Transverse colon (tissue), 4 donors: ENCODE results near the gene GPC5. TPM values are rescaled to one million over a fixed set of nuclear protein-coding genes. Genes with fewer than 3 reads are reported as not detected.

ENCODE experiments used
- DNase-seq: peaks from one replicate; pipeline ENCODE4 v3.0.0-alpha.2; 2019
- H3K27ac ChIP-seq, 4 donors: fragments of 200-600 bp; sonication (generic); 2 replicates each; pipeline ENCODE4 v1.5.1; 2016 to 2018; ENCODE audit warnings: inconsistent platforms in 4 of 4
- H3K27me3 ChIP-seq: fragments of 200-600 bp; sonication (generic); 2 replicates; pipeline ENCODE4 v1.5.1; 2017; ENCODE audit warnings: inconsistent platforms
- H3K36me3 ChIP-seq, 4 donors: fragments of 200-600 bp; sonication (generic); 2 replicates each; pipeline ENCODE4 v1.5.1; 2017 to 2019; ENCODE audit warnings: inconsistent platforms in 4 of 4
- H3K4me1 ChIP-seq, 4 donors: fragments of 200-600 bp; sonication (generic); 2 replicates each; pipeline ENCODE4 v1.5.1; 2017 to 2020; ENCODE audit warnings: inconsistent platforms in 4 of 4
- H3K4me3 ChIP-seq, 4 donors: fragments of 200-600 bp; sonication (generic); 1 replicate in 1 of 4; 2 replicates in 3 of 4; pipeline versions ENCODE4 v1.5.1 to v1.6.1; 2017 to 2019; ENCODE audit warnings: inconsistent platforms in 4 of 4
- H3K9me3 ChIP-seq, 2 donors: fragments of 200-600 bp; sonication (generic); 2 replicates each; pipeline ENCODE4 v1.5.1; 2017 to 2019; ENCODE audit warnings: inconsistent platforms in 2 of 2
- EP300 ChIP-seq: sonication (generic); formaldehyde crosslinking; IDR thresholded peaks from one replicate; pipeline ENCODE4 v1.6.1; 2017; ENCODE audit warnings: antibody characterized with exemption, low read depth
- POLR2A ChIP-seq: fragments of 450-650 bp; IDR thresholded peaks from one replicate; pipeline ENCODE4 v1.6.1; 2016; ENCODE audit warnings: antibody characterized with exemption, mild to moderate bottlenecking, moderate library complexity
- POLR2AphosphoS5 ChIP-seq, 3 donors: sonication (generic); formaldehyde crosslinking; IDR thresholded peaks; one replicate each; pipeline ENCODE4 v1.6.1; 2016; ENCODE audit warnings: antibody characterized with exemption in 3 of 3
- WGBS, 2 donors: methylation state at CpG; one replicate each; pipeline ENCODE4 v1.1.5; 2018; ENCODE audit warnings: low coverage in 1 of 2; 5-methylcytosine and 5-hydroxymethylcytosine counted together
- in situ Hi-C, 4 donors: fragments of 200-750 bp; cut with MboI; loops; one replicate each; pipeline versions ENCODE4 v1.15.0 to v1.15.1; 2017; ENCODE audit warnings: low sequenced_read_pairs in 3 of 4, low pct_ligation_motif_present in 1 of 4, low pct_unique_long_range_greater_than_20kb in 1 of 4
- intact Hi-C: fragments of 100-400 bp; cut with DNase I; formaldehyde crosslinking; loops from one replicate; pipeline ENCODE4 v1.15.1; 2023; ENCODE audit warnings: low total_unique reads
- total RNA-seq, 4 donors: library from RNA; depleted of rRNA; stranded (reverse); fragments of >200 nt; gene quantifications; one replicate each; pipeline ENCODE4 v1.1.0, GENCODE V29; 2016
- TF ChIP-seq, protein P1 (sequence below), 5 experiments: fragments of 200-600 bp in 3 of 5; fragments of 450-650 bp in 2 of 5; sonication (generic) in 3 of 5; IDR thresholded peaks; 1 replicate in 2 of 5; 2 replicates in 3 of 5; pipeline ENCODE4 v1.5.1; 2016 to 2017; ENCODE audit warnings: antibody characterized with exemption in 5 of 5, inconsistent platforms in 3 of 5, mild to moderate bottlenecking in 2 of 5, moderate library complexity in 1 of 5

Gene GPC5
- total RNA-seq, 4 donors from 2014 or later = 0.48 to 1.4 TPM; not detected in 2

DNA sequence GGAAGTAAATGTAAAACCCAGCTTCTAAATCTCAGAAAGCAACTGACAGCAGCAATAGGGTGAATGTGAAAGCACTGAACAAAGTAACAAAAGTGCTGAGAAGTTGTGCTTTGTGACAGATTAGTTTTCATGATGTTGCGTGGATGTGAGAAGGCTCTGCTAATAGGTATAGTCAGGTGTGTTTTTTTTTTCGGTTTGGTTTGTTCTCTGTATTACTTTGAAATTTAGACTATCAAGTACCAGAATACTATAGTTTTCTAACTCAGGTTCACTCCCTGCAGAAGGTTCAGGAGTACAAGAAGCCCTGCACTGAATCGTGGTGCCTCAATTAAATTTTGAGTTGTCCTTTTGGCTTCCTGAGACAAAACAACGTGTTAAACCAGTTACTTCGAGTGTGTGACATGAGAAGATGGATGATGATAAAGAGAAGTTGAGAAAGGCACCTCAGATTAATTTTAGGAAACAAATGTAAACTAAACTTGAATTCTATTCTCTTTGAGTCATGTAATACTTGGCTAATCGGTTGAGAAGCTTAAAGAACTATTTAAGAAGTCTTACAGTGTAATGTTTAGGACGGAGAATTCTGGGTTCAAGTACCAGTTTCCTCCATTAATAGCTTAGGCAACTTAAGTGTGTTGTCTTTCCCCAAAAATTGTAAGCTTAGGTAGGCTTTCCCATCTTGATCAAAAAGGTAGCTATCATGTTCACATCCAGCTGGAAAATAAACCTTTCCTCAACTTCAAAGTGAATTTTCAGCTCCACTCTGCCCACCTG is 40.6 kb upstream of the GPC5 start:
- WGBS, 2 donors = 61 to 63% methylated on average over 7 of the region's 7 CpGs
- in situ Hi-C loops (no loop called here), intact Hi-C loops (no loop called here)

DNA sequence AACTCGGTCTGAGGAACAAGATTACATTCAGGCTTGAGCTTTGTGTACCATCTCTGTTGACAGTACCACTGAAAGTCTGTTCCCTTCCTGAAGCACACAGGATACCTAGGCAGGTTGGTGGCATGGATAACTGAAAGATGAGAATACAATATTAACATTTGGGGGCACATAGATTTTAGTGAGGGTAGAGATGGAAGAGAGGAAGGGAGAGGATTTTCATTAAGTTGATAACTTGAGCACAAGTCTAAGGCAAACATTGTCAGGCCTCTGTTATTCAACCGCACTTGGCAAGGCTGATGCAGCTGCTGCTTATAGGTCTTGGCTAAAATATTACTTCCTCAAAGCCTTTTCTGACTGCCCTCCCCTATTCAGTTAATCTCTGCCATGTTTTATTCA is 40.0 kb upstream of the GPC5 start:
- Histone ChIP-seq H3K4me3 (no peak overlapping the region), H3K9me3 (no peaks in the 10 kb centered on the region), H3K27me3 (no peaks in the 10 kb centered on the region), H3K36me3 (peaks cover 0 to 15% (median 5%) of the 10 kb centered on the region in 4 donors), H3K27ac (no peak overlapping the region), H3K4me1 (peaks cover 0 to 4% (median 0%) of the 10 kb centered on the region in 4 donors)
- intact Hi-C loops = no loop called here
- 0 to 27% methylated on average over 1 to 2 of the region's 2 CpGs for WGBS, 2 donors
- TF ChIP-seq, protein P1, sequence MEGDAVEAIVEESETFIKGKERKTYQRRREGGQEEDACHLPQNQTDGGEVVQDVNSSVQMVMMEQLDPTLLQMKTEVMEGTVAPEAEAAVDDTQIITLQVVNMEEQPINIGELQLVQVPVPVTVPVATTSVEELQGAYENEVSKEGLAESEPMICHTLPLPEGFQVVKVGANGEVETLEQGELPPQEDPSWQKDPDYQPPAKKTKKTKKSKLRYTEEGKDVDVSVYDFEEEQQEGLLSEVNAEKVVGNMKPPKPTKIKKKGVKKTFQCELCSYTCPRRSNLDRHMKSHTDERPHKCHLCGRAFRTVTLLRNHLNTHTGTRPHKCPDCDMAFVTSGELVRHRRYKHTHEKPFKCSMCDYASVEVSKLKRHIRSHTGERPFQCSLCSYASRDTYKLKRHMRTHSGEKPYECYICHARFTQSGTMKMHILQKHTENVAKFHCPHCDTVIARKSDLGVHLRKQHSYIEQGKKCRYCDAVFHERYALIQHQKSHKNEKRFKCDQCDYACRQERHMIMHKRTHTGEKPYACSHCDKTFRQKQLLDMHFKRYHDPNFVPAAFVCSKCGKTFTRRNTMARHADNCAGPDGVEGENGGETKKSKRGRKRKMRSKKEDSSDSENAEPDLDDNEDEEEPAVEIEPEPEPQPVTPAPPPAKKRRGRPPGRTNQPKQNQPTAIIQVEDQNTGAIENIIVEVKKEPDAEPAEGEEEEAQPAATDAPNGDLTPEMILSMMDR (IDR thresholded peaks at IDR 0.05) = no peak
- TF ChIP-seq POLR2AphosphoS5 (IDR thresholded peaks at IDR 0.05) = no peak
- TF ChIP-seq POLR2A = no peak
- TF ChIP-seq EP300 = no peak
- DNase-seq = no peak
- in situ Hi-C loops = no loop called here

More for the DNA sequence above, 40.6 kb upstream of the GPC5 start:
- Histone ChIP-seq H3K4me3 (no peak overlapping the region), H3K9me3 (no peaks in the 10 kb centered on the region), H3K4me1 (peaks cover 0 to 4% (median 0%) of the 10 kb centered on the region in 4 donors), H3K36me3 (peaks cover 0 to 15% (median 5%) of the 10 kb centered on the region in 4 donors), H3K27ac (no peak overlapping the region), H3K27me3 (no peaks in the 10 kb centered on the region)
- no peak for TF ChIP-seq EP300
- no peak for TF ChIP-seq POLR2A
- TF ChIP-seq, protein P1 (IDR thresholded peaks at IDR 0.05) = no peak
- TF ChIP-seq POLR2AphosphoS5 (IDR thresholded peaks at IDR 0.05) = no peak
- DNase-seq = no peak

DNA sequence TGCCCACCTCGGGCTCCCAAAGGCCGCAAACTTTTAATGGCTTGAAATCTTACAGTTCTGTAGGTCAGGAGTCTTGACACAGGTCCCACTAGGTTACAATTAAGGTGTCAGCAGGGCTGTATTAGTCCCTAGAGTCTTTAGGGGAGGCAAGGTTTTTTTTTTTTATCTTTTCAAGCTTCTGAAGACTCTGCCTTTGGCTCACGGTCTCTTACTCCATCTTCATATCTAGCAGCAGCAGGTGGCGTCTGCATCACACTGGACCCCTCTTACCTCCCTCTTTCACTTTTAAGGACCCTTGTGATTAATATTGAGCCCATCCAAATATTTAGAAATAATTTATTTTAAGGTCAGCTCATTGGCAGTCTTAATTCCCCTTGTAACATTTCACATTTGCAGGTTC is 39.3 kb upstream of the GPC5 start:
- H3K9me3 ChIP-seq = no peaks in the 10 kb centered on the region
- no peak overlapping the region for H3K4me3 ChIP-seq
- intact Hi-C loops (no loop called here), in situ Hi-C loops (no loop called here)
- no peak overlapping the region for H3K27ac ChIP-seq
- no peaks in the 10 kb centered on the region for H3K4me1 ChIP-seq
- TF ChIP-seq EP300 (no peak), POLR2A (no peak), POLR2AphosphoS5 (IDR thresholded peaks at IDR 0.05) (no peak)
- TF ChIP-seq, protein P1 (IDR thresholded peaks at IDR 0.05) = no peak
- DNase-seq = no peak
- 82 to 86% methylated on average over 2 to 4 of the region's 4 CpGs for WGBS, 2 donors
- no peaks in the 10 kb centered on the region for H3K27me3 ChIP-seq
- peaks cover 0 to 8% (median 3%) of the 10 kb centered on the region in 4 donors for H3K36me3 ChIP-seq

DNA sequence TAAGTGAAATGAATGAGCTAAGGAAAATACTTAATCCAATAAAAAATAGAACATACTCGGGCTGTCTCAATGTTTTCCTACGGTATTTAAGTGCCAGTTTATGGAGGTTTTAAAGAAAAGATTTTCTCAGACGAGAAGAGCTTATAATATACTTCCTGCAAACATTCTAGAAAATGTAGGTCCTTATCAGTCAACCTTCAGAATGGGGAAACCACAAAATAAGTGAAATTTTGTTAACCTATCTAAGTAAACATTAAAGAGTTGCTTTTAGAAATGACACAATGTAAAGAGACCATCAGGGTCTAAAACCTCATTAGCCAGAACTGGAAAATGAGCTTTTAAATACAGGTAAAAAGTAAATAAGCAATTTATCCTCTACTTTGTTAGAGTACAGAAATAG is 38.8 kb upstream of the GPC5 start:
- in situ Hi-C loops (no loop called here), intact Hi-C loops (no loop called here)
- 49 to 50% methylated on average over 2 to 3 of the region's 3 CpGs for WGBS, 2 donors
- Histone ChIP-seq H3K27ac (no peak overlapping the region), H3K36me3 (peaks cover 0 to 4% (median 2%) of the 10 kb centered on the region in 4 donors), H3K4me3 (no peak overlapping the region), H3K9me3 (no peaks in the 10 kb centered on the region), H3K27me3 (no peaks in the 10 kb centered on the region), H3K4me1 (no peaks in the 10 kb centered on the region)
- TF ChIP-seq EP300 = no peak
- no peak for TF ChIP-seq POLR2AphosphoS5 (IDR thresholded peaks at IDR 0.05)
- TF ChIP-seq, protein P1 (IDR thresholded peaks at IDR 0.05) = no peak
- TF ChIP-seq POLR2A = no peak
- no peak for DNase-seq
